Colonic mucosa (tissue), 4 donors: ENCODE measurements around the gene ERVMER34-1. TPM values are rescaled to one million over a fixed set of nuclear protein-coding genes. Genes with fewer than 3 reads are reported as not detected.

ENCODE experiments used
- DNase-seq: peaks from one replicate; pipeline ENCODE4 v3.0.0-alpha.2; 2020
- H3K27ac ChIP-seq: fragments of 200-600 bp; one replicate; pipeline ENCODE4 v1.8.0; 2021
- H3K27me3 ChIP-seq: fragments of 200-600 bp; one replicate; pipeline ENCODE4 v1.8.0; 2021
- H3K36me3 ChIP-seq: fragments of 200-600 bp; one replicate; pipeline ENCODE4 v1.8.0; 2021
- H3K4me1 ChIP-seq: fragments of 200-600 bp; one replicate; pipeline ENCODE4 v1.8.0; 2021; ENCODE audit warnings: mild to moderate bottlenecking
- H3K4me3 ChIP-seq: fragments of 200-600 bp; one replicate; pipeline ENCODE4 v1.8.0; 2021
- H3K9ac ChIP-seq, 2 donors: one replicate each; pipeline ENCODE4 v1.7.0; 2013; ENCODE audit warnings: control low read depth in 2 of 2, low read depth in 2 of 2, low read length in 2 of 2
- H3K9me3 ChIP-seq: fragments of 200-600 bp; one replicate; pipeline ENCODE4 v1.8.0; 2021
- intact Hi-C: fragments of 100-400 bp; cut with DNase I; formaldehyde crosslinking; loops from one replicate; pipeline ENCODE4 v1.14.1; 2022
- total RNA-seq, 2 donors: library from RNA; stranded (reverse); fragmentation: NEBNext Ultra II Directional in 1 of 2; extraction: Animal tissue kit (Norgen Biotek cat#: 25700) in 1 of 2; gene quantifications; one replicate each; pipeline ENCODE4 v1.2.1, GENCODE V29; 2021
- TF ChIP-seq, protein P1 (sequence below): fragments of 200-600 bp; IDR thresholded peaks from one replicate; pipeline ENCODE4 v1.8.0; 2022; ENCODE audit warnings: antibody characterized with exemption, mild to moderate bottlenecking
- donor health status: healthy.
- donor health status: DM: no; HTN: no; CAD: no.
- donor health status: DM: no; HTN: no; CAD: no.

The ERVMER34-1 gene
- total RNA-seq, 2 donors from 2014 or later: 0.77 to 1.1 TPM

DNA sequence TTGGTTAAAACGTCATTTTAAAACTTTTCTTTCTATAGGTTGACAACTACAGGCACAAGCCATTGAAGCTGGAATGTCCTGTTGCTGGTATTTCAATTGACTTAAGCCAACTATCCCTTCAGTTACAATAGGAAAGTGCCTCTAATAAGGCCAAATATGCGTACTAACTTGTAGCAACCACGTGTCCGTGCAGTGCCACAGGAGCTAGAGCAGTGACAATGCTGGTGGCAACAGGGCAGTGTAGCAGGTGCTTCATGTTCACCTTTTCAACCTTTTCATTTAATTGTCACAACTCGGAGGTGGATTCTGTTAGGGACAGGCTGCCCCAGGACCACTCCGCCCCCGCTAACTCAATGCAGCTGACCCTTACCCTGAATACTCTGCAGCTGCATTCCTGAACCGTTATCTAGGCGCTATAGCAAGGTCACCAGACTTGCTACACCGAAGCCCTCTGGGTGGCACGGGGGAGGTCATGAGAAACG, 37.7 kb downstream of the ERVMER34-1 start:
- Histone ChIP-seq H3K4me3 (peak overlapping the region; percentile 60), H3K27ac (no peak overlapping the region), H3K4me1 (peaks cover 14% of the 10 kb centered on the region), H3K36me3 (no peaks in the 10 kb centered on the region), H3K9ac (peak overlapping the region in 1 of 2 donors; percentile 87), H3K9me3 (no peaks in the 10 kb centered on the region), H3K27me3 (no peaks in the 10 kb centered on the region)
- no peak for DNase-seq
- intact Hi-C loops: no loop called here
- TF ChIP-seq, protein P1, sequence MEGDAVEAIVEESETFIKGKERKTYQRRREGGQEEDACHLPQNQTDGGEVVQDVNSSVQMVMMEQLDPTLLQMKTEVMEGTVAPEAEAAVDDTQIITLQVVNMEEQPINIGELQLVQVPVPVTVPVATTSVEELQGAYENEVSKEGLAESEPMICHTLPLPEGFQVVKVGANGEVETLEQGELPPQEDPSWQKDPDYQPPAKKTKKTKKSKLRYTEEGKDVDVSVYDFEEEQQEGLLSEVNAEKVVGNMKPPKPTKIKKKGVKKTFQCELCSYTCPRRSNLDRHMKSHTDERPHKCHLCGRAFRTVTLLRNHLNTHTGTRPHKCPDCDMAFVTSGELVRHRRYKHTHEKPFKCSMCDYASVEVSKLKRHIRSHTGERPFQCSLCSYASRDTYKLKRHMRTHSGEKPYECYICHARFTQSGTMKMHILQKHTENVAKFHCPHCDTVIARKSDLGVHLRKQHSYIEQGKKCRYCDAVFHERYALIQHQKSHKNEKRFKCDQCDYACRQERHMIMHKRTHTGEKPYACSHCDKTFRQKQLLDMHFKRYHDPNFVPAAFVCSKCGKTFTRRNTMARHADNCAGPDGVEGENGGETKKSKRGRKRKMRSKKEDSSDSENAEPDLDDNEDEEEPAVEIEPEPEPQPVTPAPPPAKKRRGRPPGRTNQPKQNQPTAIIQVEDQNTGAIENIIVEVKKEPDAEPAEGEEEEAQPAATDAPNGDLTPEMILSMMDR: no peak

DNA sequence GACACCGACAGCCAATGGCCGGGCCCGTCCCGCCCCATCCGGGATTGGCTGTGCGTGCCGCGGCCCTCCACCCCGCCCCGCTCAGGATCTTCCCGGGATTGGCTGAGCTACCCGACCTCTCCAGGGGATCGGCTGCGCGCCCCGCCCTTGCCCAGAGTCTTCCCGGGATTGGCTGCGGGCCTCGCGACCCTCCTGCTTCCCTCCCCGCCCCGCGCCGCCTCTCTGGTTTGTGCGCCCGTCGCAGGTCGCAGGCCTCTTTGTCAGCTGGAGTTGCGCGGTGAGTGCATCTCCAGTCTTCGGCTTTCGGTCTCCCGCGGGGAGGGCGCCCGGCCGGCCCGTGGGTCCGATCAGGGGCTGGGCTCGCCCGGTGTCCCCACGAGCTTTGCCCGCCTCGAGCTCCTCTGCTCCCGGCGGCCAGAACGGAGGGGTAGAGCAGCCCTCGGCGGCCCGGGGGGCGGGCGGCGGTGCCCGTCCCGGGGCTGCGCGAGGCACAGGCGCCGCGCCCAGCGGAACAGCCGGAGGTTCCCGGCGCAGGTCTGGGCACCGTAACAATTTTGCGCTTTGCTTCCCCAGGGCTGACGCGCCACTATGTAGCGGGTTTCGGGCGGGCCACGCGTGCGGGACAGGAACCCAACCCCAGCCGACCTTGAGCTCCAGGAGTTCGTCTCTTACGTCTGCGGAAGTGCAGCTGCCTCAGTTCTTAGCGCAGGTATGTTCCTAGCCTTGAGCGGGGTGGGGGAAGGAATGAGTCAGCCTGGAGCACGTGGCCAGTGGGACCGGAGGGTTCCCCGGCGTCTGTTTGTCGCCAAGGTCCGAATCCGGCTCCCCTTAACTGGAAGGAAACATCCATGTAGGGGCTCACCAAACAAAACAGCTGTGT, 38.7 kb downstream of the ERVMER34-1 start:
- Histone ChIP-seq H3K9me3 (no peaks in the 10 kb centered on the region), H3K27me3 (no peaks in the 10 kb centered on the region), H3K4me3 (peak overlapping the region; percentile 60), H3K27ac (peak overlapping the region; percentile 89), H3K4me1 (peaks cover 14% of the 10 kb centered on the region), H3K36me3 (no peaks in the 10 kb centered on the region), H3K9ac (peak overlapping the region; percentile 83 to 87)
- DNase-seq: peak; percentile 98
- intact Hi-C loops: no loop called here
- TF ChIP-seq, protein P1: no peak

DNA sequence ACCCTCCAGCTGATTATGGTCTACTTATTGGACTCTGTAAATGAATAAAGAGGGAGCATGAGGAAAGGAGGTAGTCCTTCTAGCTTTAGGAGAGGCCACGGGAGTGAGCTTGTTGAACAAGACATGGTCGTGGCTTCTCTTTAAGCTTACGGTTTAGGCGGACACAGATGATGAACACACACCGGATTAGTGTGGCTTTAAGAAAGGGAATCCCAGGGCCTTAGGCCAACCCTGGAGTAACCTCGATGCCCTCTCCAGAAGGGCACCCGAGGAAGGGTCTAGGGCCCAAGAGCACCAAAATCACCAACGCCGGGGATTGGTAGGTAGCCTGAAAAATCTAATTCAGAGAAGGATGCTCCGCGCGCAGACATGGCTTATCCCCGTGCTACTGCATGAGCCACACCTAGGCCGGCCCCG, 39.4 kb downstream of the ERVMER34-1 start:
- H3K4me1 ChIP-seq: peaks cover 14% of the 10 kb centered on the region

DNA sequence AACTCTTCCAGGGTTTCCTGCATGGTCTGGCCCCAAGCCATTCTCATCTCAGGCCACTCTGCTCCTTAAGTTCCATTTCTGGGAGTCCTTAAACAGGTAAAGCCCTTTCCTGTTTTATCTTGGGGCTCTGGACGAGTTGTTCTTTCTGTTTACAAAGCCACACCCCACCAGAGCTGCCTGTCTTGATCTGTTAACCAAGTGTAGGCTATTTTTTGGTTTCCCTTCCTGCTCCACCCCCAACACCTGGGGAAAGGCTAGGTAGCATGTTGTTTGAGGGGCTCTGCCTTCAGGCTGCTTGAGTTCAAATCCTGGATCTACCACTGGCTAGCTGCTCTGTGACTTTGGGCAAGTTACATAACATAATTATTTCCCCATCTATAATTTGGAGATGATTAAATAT, 40.0 kb downstream of the ERVMER34-1 start:
- TF ChIP-seq, protein P1: no peak
- H3K27ac ChIP-seq: peak overlapping the region; percentile 89
- intact Hi-C loops: no loop called here

More for the DNA sequence above, 39.4 kb downstream of the ERVMER34-1 start:
- Histone ChIP-seq H3K9me3 (no peaks in the 10 kb centered on the region), H3K27ac (peak overlapping the region; percentile 89), H3K9ac (no peak overlapping the region), H3K36me3 (no peaks in the 10 kb centered on the region), H3K4me3 (no peak overlapping the region), H3K27me3 (no peaks in the 10 kb centered on the region)
- TF ChIP-seq, protein P1: no peak
- no peak for DNase-seq
- intact Hi-C loops: no loop called here

DNA sequence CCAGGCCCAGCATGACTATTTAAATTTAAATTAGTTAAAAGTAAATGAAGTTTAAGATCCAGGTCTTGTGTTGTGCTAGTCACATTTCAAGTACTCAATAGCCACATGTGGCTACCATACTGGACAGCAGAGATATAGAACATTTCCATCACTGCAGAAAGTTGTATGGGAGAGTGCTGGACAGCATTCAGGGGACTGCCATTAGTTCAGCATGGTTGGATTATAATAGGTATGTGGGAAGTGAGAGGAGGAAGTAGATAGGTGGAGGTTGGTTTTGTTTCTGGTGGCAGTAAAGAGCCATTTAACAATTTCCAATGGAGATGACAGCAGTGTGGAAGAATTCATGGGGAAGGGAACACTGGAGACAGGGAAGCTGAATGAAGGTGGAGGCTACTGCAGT, 42.1 kb downstream of the ERVMER34-1 start:
- no peak overlapping the region for H3K27ac ChIP-seq
- H3K27me3 ChIP-seq: no peaks in the 10 kb centered on the region
- no peak for DNase-seq
- H3K9ac ChIP-seq: no peak overlapping the region
- H3K9me3 ChIP-seq: no peaks in the 10 kb centered on the region
- peaks cover 8% of the 10 kb centered on the region for H3K4me1 ChIP-seq
- H3K36me3 ChIP-seq: no peaks in the 10 kb centered on the region
- intact Hi-C loops: loop anchor here (5.0 kb wide), 1 partner anchor 47 kb away; no protein-coding TSS in a partner anchor
- H3K4me3 ChIP-seq: no peak overlapping the region
- TF ChIP-seq, protein P1: no peak

More for the DNA sequence above, 40.0 kb downstream of the ERVMER34-1 start:
- H3K4me3 ChIP-seq: no peak overlapping the region
- H3K27me3 ChIP-seq: no peaks in the 10 kb centered on the region
- no peaks in the 10 kb centered on the region for H3K36me3 ChIP-seq
- DNase-seq: peak; percentile 39
- no peaks in the 10 kb centered on the region for H3K9me3 ChIP-seq
- peaks cover 14% of the 10 kb centered on the region for H3K4me1 ChIP-seq
- H3K9ac ChIP-seq: no peak overlapping the region
